NCI-H345 treated with DMSO at 0.1 percent for 48 hours (cell line): ENCODE results near the gene TTC7B.

Experiments used
- DNase-seq: peaks from one replicate; lab custom pipeline; 2025; ENCODE audit not compliant: unreplicated experiment; lab: John Stamatoyannopoulos, UW

The TTC7B gene

GRCh38 chr14:90777830-90778485 lies 38.3 kb downstream of the TTC7B start:
- no peak for DNase-seq

- DNase-seq = no peak
Observed at GRCh38 chr14:90777358-90777757, 38.9 kb downstream of the TTC7B start.

DNA sequence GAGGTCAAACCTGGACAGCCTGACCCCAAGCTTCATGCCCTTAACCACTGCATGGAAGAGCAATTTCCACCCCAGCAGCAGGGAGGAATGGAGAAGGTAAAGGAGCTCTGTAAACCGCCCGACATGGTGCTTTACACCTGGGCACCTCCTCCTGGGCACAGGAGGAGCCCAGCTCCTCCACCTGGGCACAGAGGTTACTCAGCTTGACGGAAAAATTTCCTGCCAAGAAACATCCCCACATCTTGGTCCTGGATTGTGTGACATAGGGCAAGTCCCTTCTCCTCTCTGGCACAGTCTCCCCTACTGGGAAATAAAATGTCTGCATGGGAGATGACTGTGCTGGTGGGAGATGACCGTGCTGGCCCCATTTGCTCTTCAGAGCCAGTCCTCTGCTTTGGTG lies 40.8 kb downstream of the TTC7B start:
- DNase-seq = no peak

DNA sequence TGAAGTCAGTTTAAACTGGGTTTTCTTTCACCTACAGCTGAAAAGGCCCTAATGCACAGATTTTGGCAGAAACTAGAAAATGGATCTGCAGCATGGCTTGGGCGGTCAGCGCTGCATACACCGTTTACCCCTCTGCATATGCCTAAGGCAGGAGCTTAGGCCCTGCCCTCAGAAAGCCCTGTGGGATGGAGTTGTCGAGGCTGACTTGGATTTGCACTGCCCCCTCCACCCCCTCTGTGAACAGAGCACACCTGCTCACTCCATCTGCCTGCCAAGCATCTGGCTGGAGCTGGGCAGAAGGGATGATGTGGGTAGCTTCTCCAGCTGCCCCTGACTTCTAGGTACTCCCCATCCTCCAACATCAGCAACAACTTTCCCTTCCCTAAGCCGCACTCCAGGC lies 41.9 kb downstream of the TTC7B start:
- DNase-seq = no peak

- DNase-seq = no peak
Observed at GRCh38 chr14:90773705-90774104, 42.5 kb downstream of the TTC7B start.

- no peak for DNase-seq
Observed at GRCh38 chr14:90773196-90773486, 43.1 kb downstream of the TTC7B start.

- DNase-seq = no peak
Observed at GRCh38 chr14:90767899-90768298, 48.3 kb downstream of the TTC7B start.

- DNase-seq = no peak
Observed at GRCh38 chr14:90760591-90761316, 55.5 kb downstream of the TTC7B start.

DNA sequence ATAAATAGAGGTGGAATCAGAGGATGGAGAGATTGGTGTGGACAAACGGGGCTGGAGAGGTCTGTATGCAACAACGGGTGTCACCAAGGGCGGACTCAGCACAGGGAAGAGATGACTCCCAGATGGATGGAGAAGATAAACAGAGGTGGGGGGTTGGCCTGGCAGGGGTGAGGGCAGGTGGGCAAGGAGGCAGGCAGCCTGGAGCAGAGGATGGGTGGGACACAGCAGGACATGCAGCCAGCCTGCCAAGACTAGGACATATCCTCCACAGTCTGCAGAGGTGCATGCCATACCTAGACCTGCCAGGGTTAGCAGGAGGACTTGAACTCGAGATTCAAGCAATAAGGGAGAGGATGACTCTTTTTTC lies 56.2 kb downstream of the TTC7B start:
- no peak for DNase-seq

DNA sequence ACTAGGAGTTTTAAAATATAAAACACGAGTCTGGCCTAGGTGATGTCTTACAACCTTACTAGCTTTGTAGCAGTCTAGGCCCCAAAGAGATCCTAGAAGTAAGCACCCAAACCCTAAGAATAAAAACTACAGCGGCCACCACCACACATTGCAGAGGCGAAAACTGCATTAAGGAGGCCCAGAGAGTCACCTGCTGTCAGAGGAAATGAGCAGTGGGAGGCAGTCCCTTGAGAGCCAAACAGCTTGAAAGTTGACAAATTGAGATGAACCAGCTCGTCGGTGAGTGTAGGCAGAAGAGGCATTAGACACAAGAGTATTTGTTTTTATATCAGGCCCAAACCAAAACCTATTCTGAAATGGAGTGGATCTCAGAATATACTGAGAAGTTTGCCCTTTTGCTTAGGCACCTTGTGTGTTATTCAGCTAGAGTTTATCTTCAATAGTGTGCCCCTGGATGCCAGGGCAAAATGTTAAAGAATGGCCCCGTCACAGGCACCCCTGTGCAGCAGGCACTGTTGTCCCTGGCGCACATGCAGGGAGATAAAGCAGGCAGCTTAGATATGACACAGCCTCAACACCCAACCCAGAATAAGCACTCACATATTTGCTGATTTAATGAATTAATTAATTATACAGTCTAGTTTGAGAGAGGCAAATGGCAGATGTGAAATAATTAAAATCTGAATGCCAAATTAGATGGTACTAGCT lies 56.7 kb downstream of the TTC7B start:
- DNase-seq = no peak

- DNase-seq = no peak
Observed at GRCh38 chr14:90758959-90759358, 57.3 kb downstream of the TTC7B start.

DNA sequence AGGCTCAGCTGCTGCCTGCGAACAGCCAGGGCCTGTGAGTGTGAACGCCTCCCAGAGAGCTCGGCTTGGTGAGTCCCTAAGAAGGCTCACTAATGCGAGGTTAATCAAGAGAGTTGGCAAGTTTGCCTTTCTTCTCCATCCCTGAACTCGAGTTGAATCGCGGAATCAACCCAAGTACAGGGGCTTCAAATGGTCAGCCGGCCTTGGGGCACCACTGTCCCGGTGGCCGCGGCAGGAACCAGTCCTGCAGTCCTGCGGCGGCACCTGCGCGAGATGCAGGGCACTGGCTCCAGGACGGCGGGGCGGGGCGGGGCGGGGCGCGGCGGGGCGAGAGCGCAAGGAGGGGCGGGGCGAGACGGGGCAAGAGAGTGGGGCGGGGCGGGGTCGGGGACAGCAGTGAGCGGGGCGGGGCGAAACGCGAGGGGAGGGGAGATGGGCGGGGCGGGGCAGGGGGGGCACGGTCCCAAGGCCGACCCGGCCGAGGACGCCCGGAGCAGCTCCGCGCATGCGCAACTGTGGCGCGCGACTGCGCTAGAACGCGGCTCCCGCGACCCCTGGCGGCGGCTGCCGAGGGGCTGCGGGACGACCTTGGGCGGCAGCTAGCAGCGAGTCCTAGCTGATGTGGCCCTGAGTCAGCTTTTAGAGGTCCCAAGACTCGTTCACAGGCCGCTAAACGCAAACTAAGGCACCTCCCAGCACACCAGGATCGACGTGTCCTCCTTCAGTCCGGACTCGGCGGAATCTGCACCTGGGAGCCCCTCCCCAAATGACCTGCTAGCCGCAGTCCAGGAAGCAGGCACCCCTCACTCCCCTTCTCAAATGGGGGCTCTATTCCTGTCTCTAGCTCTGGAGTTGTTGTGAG lies 58.0 kb downstream of the TTC7B start:
- DNase-seq = peak; percentile 85

GRCh38 chr14:90757452-90757851 lies 58.8 kb downstream of the TTC7B start:
- DNase-seq = no peak

DNA sequence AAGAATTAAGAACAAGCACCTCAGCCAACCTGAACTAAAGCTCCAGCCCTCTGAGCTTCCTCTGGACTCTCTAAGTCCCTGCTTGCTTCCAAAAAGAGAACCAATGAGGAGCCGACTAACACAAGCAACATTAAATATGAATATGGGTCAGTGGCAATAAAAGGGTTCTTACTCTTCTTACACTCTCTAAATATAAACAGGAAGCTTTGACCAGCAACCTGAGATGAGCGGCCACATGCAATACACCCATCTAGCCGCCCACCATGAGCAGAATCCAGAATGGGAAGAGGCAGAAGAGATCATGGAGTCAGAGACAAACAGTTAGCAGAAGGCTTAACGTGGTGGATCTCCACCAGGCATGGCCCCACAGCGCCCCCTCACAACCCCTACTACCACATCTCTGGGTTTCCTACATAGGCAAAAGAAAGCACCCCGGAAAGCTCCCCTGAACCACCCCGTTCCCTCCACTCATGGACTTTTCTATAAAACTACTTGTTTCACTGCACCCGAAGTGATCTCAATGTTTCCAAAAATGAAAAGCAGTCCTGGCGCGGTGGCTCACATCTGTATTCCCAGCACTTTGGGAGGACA lies 59.4 kb downstream of the TTC7B start:
- no peak for DNase-seq

- no peak for DNase-seq
Observed at GRCh38 chr14:90755661-90756304, 60.4 kb downstream of the TTC7B start.

DNA sequence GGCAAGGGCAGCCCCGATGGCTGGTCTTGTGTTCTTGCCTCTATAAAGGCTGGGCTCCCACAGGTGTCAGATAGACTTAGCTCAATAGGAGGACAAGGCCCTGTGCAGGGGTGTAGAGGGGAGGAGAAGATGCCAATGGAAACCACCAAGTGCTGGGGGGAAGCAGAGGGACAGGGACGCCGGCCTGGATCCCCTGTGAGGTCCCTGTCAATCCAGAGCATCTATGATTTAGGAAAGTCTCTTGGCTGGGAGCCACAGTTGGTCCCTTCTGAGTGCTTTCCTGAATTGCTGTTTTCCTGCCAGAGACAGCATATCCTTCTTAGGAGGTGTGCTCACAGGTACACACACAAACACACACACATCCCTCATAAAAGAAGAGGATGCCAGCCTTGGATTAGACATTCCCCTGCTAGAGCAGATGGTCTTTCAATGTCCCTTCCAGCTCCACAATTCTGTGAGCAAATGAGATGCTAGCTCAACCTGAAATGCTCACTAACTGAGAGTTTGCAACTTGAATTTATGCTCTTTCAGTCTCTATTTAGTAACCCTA lies 62.7 kb downstream of the TTC7B start:
- no peak for DNase-seq

DNA sequence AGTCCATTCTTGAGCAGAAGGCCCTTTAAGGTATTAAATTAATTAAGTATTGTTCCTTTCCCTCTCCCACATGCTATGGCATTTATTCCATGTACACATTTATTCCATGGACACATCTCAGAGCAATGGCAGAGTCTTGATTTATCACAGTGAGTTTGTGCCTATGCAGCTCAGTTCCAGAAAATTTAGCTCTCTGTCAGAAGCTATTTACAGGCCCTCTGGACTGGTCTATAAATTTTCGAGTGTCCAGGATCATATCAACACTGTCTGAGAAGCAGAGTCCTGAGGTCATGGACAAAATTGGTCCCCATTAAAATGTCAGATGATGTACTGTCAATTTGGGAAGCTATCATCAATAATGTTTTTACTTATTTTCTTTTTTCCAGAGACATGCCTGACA lies 65.5 kb downstream of the TTC7B start:
- DNase-seq = no peak

- DNase-seq = no peak
Observed at GRCh38 chr14:90750191-90750590, 66.0 kb downstream of the TTC7B start.

- DNase-seq = no peak
Observed at GRCh38 chr14:90747909-90748308, 68.3 kb downstream of the TTC7B start.

- DNase-seq = no peak
Observed at GRCh38 chr14:90743826-90744225, 72.4 kb downstream of the TTC7B start.
